Nephron (organoid): ENCODE data around the gene PCOLCE2.

Experiments used
- H3K27ac Mint-ChIP-seq, 3 experiments: 2 replicates each; pipeline ENCODE4 v1.8.0; 2020; ENCODE audit warnings: mixed read lengths in 3 of 3, mild to moderate bottlenecking in 2 of 3, moderate library complexity in 1 of 3
- H3K27me3 Mint-ChIP-seq: 2 replicates; pipeline ENCODE4 v1.8.0; 2021; ENCODE audit warnings: low read depth, mild to moderate bottlenecking, moderate library complexity, mixed read lengths
- H3K36me3 Mint-ChIP-seq: 2 replicates; pipeline ENCODE4 v1.8.0; 2020; ENCODE audit warnings: low read depth, mixed read lengths
- H3K4me1 Mint-ChIP-seq: 2 replicates; pipeline ENCODE4 v1.8.0; 2020; ENCODE audit warnings: mixed read lengths
- H3K4me3 Mint-ChIP-seq, 3 experiments: 2 replicates each; pipeline ENCODE4 v1.8.0; 2020; ENCODE audit warnings: mild to moderate bottlenecking in 3 of 3, mixed read lengths in 3 of 3, moderate library complexity in 2 of 3
- H3K9me3 Mint-ChIP-seq: 2 replicates; pipeline ENCODE4 v1.8.0; 2020; ENCODE audit warnings: mixed read lengths
- CTCF ChIP-seq, 3 experiments: fragments of 200-600 bp; sonication (generic); IDR thresholded peaks; one replicate each; pipeline ENCODE4 v1.5.0; 2021; ENCODE audit warnings: antibody characterized with exemption in 3 of 3; ENCODE audit not compliant: unreplicated experiment in 3 of 3

The PCOLCE2 gene

GRCh38 chr3:142787719-142788118 lies 101.2 kb downstream of the PCOLCE2 start:
- TF ChIP-seq CTCF (IDR thresholded peaks at IDR 0.05; ENCODE audit: unreplicated experiment in 3 of 3) = no peak
- Mint-ChIP-seq H3K27ac (no peak overlapping the region), H3K4me1 (no peaks in the 10 kb centered on the region), H3K36me3 (peaks cover 4% of the 10 kb centered on the region), H3K9me3 (no peaks in the 10 kb centered on the region), H3K27me3 (no peaks in the 10 kb centered on the region), H3K4me3 (no peak overlapping the region)

GRCh38 chr3:142785996-142786395 lies 102.9 kb downstream of the PCOLCE2 start:
- no peaks in the 10 kb centered on the region for H3K4me1 Mint-ChIP-seq
- no peaks in the 10 kb centered on the region for H3K9me3 Mint-ChIP-seq
- H3K4me3 Mint-ChIP-seq = no peak overlapping the region
- no peak for TF ChIP-seq CTCF (IDR thresholded peaks at IDR 0.05; ENCODE audit: unreplicated experiment in 3 of 3)
- no peak overlapping the region for H3K27ac Mint-ChIP-seq
- H3K27me3 Mint-ChIP-seq = no peaks in the 10 kb centered on the region
- H3K36me3 Mint-ChIP-seq = peaks cover 9% of the 10 kb centered on the region

- Mint-ChIP-seq H3K9me3 (no peaks in the 10 kb centered on the region), H3K36me3 (peaks cover 9% of the 10 kb centered on the region), H3K4me3 (no peak overlapping the region), H3K27me3 (no peaks in the 10 kb centered on the region), H3K4me1 (no peaks in the 10 kb centered on the region), H3K27ac (no peak overlapping the region)
- no peak for TF ChIP-seq CTCF (IDR thresholded peaks at IDR 0.05; ENCODE audit: unreplicated experiment in 3 of 3)
Measured at GRCh38 chr3:142784228-142784627, 104.7 kb downstream of the PCOLCE2 start.

GRCh38 chr3:142782616-142783015 lies 106.3 kb downstream of the PCOLCE2 start:
- Mint-ChIP-seq H3K27me3 (no peaks in the 10 kb centered on the region), H3K4me1 (no peaks in the 10 kb centered on the region), H3K9me3 (no peaks in the 10 kb centered on the region), H3K4me3 (no peak overlapping the region), H3K36me3 (peaks cover 9% of the 10 kb centered on the region), H3K27ac (no peak overlapping the region)
- TF ChIP-seq CTCF (IDR thresholded peaks at IDR 0.05; ENCODE audit: unreplicated experiment in 3 of 3) = no peak

- Mint-ChIP-seq H3K36me3 (peaks cover 6% of the 10 kb centered on the region), H3K27me3 (no peaks in the 10 kb centered on the region), H3K9me3 (no peaks in the 10 kb centered on the region), H3K4me3 (no peak overlapping the region), H3K27ac (no peak overlapping the region), H3K4me1 (no peaks in the 10 kb centered on the region)
- TF ChIP-seq CTCF (IDR thresholded peaks at IDR 0.05; ENCODE audit: unreplicated experiment in 3 of 3) = no peak
Measured at GRCh38 chr3:142779591-142779990, 109.3 kb downstream of the PCOLCE2 start.

- TF ChIP-seq CTCF (IDR thresholded peaks at IDR 0.05; ENCODE audit: unreplicated experiment in 3 of 3) = no peak
- Mint-ChIP-seq H3K27ac (no peak overlapping the region), H3K36me3 (peaks cover 14% of the 10 kb centered on the region), H3K27me3 (no peaks in the 10 kb centered on the region), H3K4me3 (no peak overlapping the region), H3K9me3 (no peaks in the 10 kb centered on the region), H3K4me1 (no peaks in the 10 kb centered on the region)
Measured at GRCh38 chr3:142778541-142778940, 110.3 kb downstream of the PCOLCE2 start.
